ENCODE results near the gene C10orf71. TPM values are rescaled to one million over a fixed set of nuclear protein-coding genes. Genes with fewer than 3 reads are reported as not detected.

The C10orf71 gene
- polyA plus RNA-seq, 2 of the 4 experiments (the other 2 are of a cell fraction) = not detected

DNA sequence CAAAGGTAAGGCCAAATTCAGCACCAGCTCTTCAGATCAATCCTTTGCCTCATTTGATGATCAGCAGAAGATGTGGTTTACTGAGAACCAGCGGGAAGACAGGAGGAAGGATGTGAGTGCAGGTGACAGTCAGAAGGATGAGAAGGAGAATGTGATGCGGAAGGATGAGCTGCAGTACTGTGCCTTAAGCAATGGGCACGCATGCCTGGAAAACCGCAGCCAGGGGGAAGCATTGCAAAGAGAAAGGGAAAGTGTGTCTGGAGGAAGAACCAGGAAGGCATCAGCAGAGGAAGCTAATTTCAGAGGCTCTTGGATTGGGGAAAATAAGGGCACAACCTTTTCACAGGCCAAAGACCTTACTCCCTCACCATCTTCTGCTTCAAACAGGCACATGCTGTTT lies 25.7 kb downstream of the C10orf71 start:
- Histone ChIP-seq H3K4me1 (no peaks in the 10 kb centered on the region), H3K9me3 (no peaks in the 10 kb centered on the region), H3K4me3 (no peak overlapping the region), H3K4me2 (no peak overlapping the region), H3K27ac (no peak overlapping the region)
- ATAC-seq = peak in 1 of 2 experiments; percentile 48; a peak in 2 of 6 replicates
- TF ChIP-seq, protein P1, sequence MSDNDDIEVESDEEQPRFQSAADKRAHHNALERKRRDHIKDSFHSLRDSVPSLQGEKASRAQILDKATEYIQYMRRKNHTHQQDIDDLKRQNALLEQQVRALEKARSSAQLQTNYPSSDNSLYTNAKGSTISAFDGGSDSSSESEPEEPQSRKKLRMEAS (IDR thresholded peaks at IDR 0.05) = no peak
- no peak for TF ChIP-seq ZSCAN20 (CRISPR knock-in tag; IDR thresholded peaks at IDR 0.05)
- TF ChIP-seq HES2 (IDR thresholded peaks at IDR 0.05) = no peak
- no peak for TF ChIP-seq EHF (CRISPR knock-in tag; IDR thresholded peaks at IDR 0.05)
- TF ChIP-seq FOSL2 (IDR thresholded peaks at IDR 0.05) = no peak
- no peak for TF ChIP-seq FOSL2 (CRISPR knock-in tag; IDR thresholded peaks at IDR 0.05)
- TF ChIP-seq TFCP2L1 (CRISPR knock-in tag; IDR thresholded peaks at IDR 0.05) = no peak
- no peak for TF ChIP-seq EHMT2 (IDR thresholded peaks at IDR 0.05; ENCODE audit: low read depth)
- no peak for TF ChIP-seq ZC3H11A (IDR thresholded peaks at IDR 0.05)
- no peak; a peak in 1 of 5 replicates for TF ChIP-seq RAD21 (conservative IDR thresholded peaks at IDR 0.05 in 1 of 2, IDR thresholded peaks at IDR 0.05 in 1 of 2)
- no peak for TF ChIP-seq CBX2 (IDR thresholded peaks at IDR 0.05; ENCODE audit: borderline replicate concordance, low read depth)
- TF ChIP-seq HMGXB4 (CRISPR knock-in tag; IDR thresholded peaks at IDR 0.05; ENCODE audit: borderline replicate concordance) = no peak
- TF ChIP-seq POLR2A (IDR thresholded peaks at IDR 0.05; ENCODE audit: low read length) = no peak
- TF ChIP-seq PHF8 (IDR thresholded peaks at IDR 0.05; ENCODE audit: borderline replicate concordance, low read depth) = no peak
- TF ChIP-seq GATA3 (IDR thresholded peaks at IDR 0.05; ENCODE audit: borderline replicate concordance) = no peak
- no peak for TF ChIP-seq NFE2L2 (conservative IDR thresholded peaks at IDR 0.05; ENCODE audit: low read length)
- TF ChIP-seq NPAS2 (CRISPR knock-in tag; IDR thresholded peaks at IDR 0.05; ENCODE audit: borderline replicate concordance) = no peak
- no peak for TF ChIP-seq RFX5 (IDR thresholded peaks at IDR 0.05)
- no peak for TF ChIP-seq HOXB5 (CRISPR knock-in tag; IDR thresholded peaks at IDR 0.05)
- TF ChIP-seq FOSB (CRISPR knock-in tag; IDR thresholded peaks at IDR 0.05) = no peak
- no peak for TF ChIP-seq ZNF302 (CRISPR knock-in tag; IDR thresholded peaks at IDR 0.05)
- ChIA-PET POLR2A (no interaction called here), CTCF (interaction anchor here (0.6 to 1.4 kb wide), 3 partner anchors 79 to 187 kb away, joined by 3 to 4 read pairs (median 3); no protein-coding TSS in a partner anchor)
- 33% methylated on average over 4 of the region's 4 CpGs for WGBS (ENCODE audit: missing lambda C conversion rate)
- DNase-seq (ENCODE audit: low read depth in 1 of 2, low spot score in 1 of 2) = no peak
- FAIRE-seq = no peak

DNA sequence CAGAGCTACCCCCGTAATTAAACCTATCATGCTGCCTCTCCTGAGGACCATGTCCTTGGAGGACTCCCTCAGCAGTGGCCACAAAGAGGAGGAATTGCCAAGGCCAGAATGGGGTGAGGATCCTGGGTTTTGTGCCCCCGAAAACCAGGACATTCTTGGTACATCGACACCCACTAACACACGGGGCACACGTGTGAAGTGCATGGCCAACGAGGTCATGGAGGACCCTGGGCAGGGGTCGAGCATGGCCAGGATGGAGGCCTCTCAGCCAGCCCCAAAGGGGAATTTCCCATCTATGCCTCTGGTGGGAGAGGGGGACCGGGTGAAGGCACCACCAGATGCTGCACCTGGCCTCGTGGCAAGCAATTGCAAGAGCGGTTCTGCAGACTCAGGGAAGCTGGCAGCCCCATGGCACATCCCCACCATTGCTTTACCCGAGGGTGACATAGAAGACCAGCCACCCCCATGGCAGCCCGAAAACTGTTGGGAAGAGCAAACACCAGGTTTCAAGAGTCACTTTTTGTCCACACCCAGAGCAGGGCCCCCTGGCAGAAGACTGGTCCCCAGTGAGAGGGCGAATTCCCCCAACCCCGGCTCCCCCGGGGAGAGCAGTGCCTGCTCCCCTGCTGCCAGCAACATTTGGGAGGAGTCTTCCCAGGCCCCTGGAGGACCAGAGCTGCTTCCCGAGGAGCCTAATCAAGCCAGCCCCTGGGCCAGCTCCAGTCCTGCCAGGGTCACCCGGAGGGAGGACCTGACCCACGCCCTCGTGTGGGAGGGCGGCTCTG lies 26.4 kb downstream of the C10orf71 start:
- FAIRE-seq (no peak), DNase-seq (ENCODE audit: low read depth in 1 of 2, low spot score in 1 of 2) (no peak), ATAC-seq (no peak)
- H3K4me1 ChIP-seq = no peaks in the 10 kb centered on the region
- no peak overlapping the region for H3K4me2 ChIP-seq
- no peaks in the 10 kb centered on the region for H3K9me3 ChIP-seq
- TF ChIP-seq, protein P2, sequence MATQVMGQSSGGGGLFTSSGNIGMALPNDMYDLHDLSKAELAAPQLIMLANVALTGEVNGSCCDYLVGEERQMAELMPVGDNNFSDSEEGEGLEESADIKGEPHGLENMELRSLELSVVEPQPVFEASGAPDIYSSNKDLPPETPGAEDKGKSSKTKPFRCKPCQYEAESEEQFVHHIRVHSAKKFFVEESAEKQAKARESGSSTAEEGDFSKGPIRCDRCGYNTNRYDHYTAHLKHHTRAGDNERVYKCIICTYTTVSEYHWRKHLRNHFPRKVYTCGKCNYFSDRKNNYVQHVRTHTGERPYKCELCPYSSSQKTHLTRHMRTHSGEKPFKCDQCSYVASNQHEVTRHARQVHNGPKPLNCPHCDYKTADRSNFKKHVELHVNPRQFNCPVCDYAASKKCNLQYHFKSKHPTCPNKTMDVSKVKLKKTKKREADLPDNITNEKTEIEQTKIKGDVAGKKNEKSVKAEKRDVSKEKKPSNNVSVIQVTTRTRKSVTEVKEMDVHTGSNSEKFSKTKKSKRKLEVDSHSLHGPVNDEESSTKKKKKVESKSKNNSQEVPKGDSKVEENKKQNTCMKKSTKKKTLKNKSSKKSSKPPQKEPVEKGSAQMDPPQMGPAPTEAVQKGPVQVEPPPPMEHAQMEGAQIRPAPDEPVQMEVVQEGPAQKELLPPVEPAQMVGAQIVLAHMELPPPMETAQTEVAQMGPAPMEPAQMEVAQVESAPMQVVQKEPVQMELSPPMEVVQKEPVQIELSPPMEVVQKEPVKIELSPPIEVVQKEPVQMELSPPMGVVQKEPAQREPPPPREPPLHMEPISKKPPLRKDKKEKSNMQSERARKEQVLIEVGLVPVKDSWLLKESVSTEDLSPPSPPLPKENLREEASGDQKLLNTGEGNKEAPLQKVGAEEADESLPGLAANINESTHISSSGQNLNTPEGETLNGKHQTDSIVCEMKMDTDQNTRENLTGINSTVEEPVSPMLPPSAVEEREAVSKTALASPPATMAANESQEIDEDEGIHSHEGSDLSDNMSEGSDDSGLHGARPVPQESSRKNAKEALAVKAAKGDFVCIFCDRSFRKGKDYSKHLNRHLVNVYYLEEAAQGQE (IDR thresholded peaks at IDR 0.05) = no peak
- TF ChIP-seq FOSL2 (IDR thresholded peaks at IDR 0.05) (no peak), FOSL2 (CRISPR knock-in tag; IDR thresholded peaks at IDR 0.05) (no peak), RARB (CRISPR knock-in tag; IDR thresholded peaks at IDR 0.05) (no peak), POLR2AphosphoS2 (conservative IDR thresholded peaks at IDR 0.05; ENCODE audit: low read length) (no peak), HEYL (CRISPR knock-in tag; IDR thresholded peaks at IDR 0.05) (no peak), ATOH8 (CRISPR knock-in tag; IDR thresholded peaks at IDR 0.05; ENCODE audit: low read depth) (no peak), NFE2L2 (conservative IDR thresholded peaks at IDR 0.05; ENCODE audit: low read length) (no peak), PHF8 (IDR thresholded peaks at IDR 0.05; ENCODE audit: borderline replicate concordance, low read depth) (no peak), ZNF302 (CRISPR knock-in tag; IDR thresholded peaks at IDR 0.05) (no peak), GATA3 (IDR thresholded peaks at IDR 0.05; ENCODE audit: borderline replicate concordance) (no peak), NPAS2 (CRISPR knock-in tag; IDR thresholded peaks at IDR 0.05; ENCODE audit: borderline replicate concordance) (no peak), ZSCAN20 (CRISPR knock-in tag; IDR thresholded peaks at IDR 0.05) (no peak)
- TF ChIP-seq, protein P1 (IDR thresholded peaks at IDR 0.05) = no peak
- TF ChIP-seq, protein P3, sequence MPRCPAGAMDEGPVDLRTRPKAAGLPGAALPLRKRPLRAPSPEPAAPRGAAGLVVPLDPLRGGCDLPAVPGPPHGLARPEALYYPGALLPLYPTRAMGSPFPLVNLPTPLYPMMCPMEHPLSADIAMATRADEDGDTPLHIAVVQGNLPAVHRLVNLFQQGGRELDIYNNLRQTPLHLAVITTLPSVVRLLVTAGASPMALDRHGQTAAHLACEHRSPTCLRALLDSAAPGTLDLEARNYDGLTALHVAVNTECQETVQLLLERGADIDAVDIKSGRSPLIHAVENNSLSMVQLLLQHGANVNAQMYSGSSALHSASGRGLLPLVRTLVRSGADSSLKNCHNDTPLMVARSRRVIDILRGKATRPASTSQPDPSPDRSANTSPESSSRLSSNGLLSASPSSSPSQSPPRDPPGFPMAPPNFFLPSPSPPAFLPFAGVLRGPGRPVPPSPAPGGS (IDR thresholded peaks at IDR 0.05) = no peak
- ChIA-PET CTCF (interaction anchor here (0.6 to 0.9 kb wide), 2 partner anchors 79 to 82 kb away, joined by 3 read pairs; no protein-coding TSS in a partner anchor), POLR2A (no interaction called here)
- no peak overlapping the region for H3K4me3 ChIP-seq
- WGBS (ENCODE audit: missing lambda C conversion rate) = 16% methylated on average over 15 of the region's 20 CpGs
- no peak overlapping the region for H3K27ac ChIP-seq

Data from A549 (cell line).